ENCODE measurements around the gene HDAC4.

GRCh38 chr2:239259173-239259572 lies 141.6 kb downstream of the HDAC4 start:
- no peak for TF ChIP-seq EZH2 (IDR thresholded peaks at IDR 0.05; ENCODE audit: low read depth, low read length, severe bottlenecking)
- TF ChIP-seq, protein P1, sequence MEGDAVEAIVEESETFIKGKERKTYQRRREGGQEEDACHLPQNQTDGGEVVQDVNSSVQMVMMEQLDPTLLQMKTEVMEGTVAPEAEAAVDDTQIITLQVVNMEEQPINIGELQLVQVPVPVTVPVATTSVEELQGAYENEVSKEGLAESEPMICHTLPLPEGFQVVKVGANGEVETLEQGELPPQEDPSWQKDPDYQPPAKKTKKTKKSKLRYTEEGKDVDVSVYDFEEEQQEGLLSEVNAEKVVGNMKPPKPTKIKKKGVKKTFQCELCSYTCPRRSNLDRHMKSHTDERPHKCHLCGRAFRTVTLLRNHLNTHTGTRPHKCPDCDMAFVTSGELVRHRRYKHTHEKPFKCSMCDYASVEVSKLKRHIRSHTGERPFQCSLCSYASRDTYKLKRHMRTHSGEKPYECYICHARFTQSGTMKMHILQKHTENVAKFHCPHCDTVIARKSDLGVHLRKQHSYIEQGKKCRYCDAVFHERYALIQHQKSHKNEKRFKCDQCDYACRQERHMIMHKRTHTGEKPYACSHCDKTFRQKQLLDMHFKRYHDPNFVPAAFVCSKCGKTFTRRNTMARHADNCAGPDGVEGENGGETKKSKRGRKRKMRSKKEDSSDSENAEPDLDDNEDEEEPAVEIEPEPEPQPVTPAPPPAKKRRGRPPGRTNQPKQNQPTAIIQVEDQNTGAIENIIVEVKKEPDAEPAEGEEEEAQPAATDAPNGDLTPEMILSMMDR (IDR thresholded peaks at IDR 0.05; ENCODE audit: control extremely low read depth in 1 of 3, insufficient read depth in 1 of 3, low read depth in 1 of 3, low read length in 3 of 3) = no peak
- TF ChIP-seq NRF1 (IDR thresholded peaks at IDR 0.05; ENCODE audit: low read depth, low read length) = no peak
- no peak for TF ChIP-seq TCF12 (IDR thresholded peaks at IDR 0.05; ENCODE audit: low read depth, low read length)
- TF ChIP-seq BACH1 (IDR thresholded peaks at IDR 0.05; ENCODE audit: low read length) = no peak
- no peak for TF ChIP-seq RNF2 (IDR thresholded peaks at IDR 0.05; ENCODE audit: borderline replicate concordance, low read depth, low read length, missing control alignments, poor library complexity, severe bottlenecking)
- no peak for TF ChIP-seq EP300 (IDR thresholded peaks at IDR 0.05; ENCODE audit: borderline replicate concordance in 1 of 2, low read depth in 2 of 2, low read length in 2 of 2)
- no peak for TF ChIP-seq TAF7 (optimal IDR thresholded peaks at IDR 0.05; ENCODE audit: borderline replicate concordance, low read depth, low read length)
- no peak for TF ChIP-seq BRCA1 (IDR thresholded peaks at IDR 0.05; ENCODE audit: low read depth, low read length)
- TF ChIP-seq POLR2AphosphoS5 (IDR thresholded peaks at IDR 0.05; ENCODE audit: low read depth, low read length) = no peak
- TF ChIP-seq MAFK (IDR thresholded peaks at IDR 0.05; ENCODE audit: low read depth, low read length) = no peak
- TF ChIP-seq GTF2F1 (IDR thresholded peaks at IDR 0.05; ENCODE audit: borderline replicate concordance, low read depth, low read length) = no peak

All from H1 (cell line).